ENCODE data around the gene CCDC196. TPM values are rescaled to one million over a fixed set of nuclear protein-coding genes. Genes with fewer than 3 reads are reported as not detected.
A peak's percentile ranks its signal among the peaks of the same experiment; 100 is the strongest.

The CCDC196 gene
- total and polyA plus RNA-seq, 12 donors, result not detected

- DNase-seq (no peak), ATAC-seq (no peak)
- Histone ChIP-seq H3K9me3 (peaks cover 0 to 29% (median 11%) of the 10 kb centered on the region in 11 donors), H3K36me3 (no peaks in the 10 kb centered on the region), H3K27ac (no peak overlapping the region), H3K27me3 (no peaks in the 10 kb centered on the region), H3K4me1 (peaks cover 0 to 9% (median 0%) of the 10 kb centered on the region in 9 donors), H3K4me3 (no peak overlapping the region)
- no peak for TF ChIP-seq CTCF (IDR thresholded peaks at IDR 0.05)
- intact Hi-C loops (cut with DNase I), result no loop called here
- 75 to 88% methylated on average over 2 of the region's 2 CpGs for WGBS, 2 donors
Observed at GRCh38 chr14:66473223-66473622, 12.9 kb upstream of the CCDC196 start.

GRCh38 chr14:66476964-66477363 is 9.2 kb upstream of the CCDC196 start:
- H3K27me3 ChIP-seq, result no peaks in the 10 kb centered on the region
- 3 to 10% methylated on average over 1 of the region's 1 CpG for WGBS, 2 donors
- no peaks in the 10 kb centered on the region for H3K9me3 ChIP-seq
- no peak for DNase-seq
- peaks cover 0 to 6% (median 0%) of the 10 kb centered on the region in 9 donors for H3K4me1 ChIP-seq
- H3K4me3 ChIP-seq, result no peak overlapping the region
- H3K36me3 ChIP-seq, result no peaks in the 10 kb centered on the region
- intact Hi-C loops (cut with DNase I), result no loop called here
- no peak for TF ChIP-seq CTCF (IDR thresholded peaks at IDR 0.05)
- ATAC-seq, result no peak
- H3K27ac ChIP-seq, result no peak overlapping the region

GRCh38 chr14:66477567-66477966 is 8.6 kb upstream of the CCDC196 start:
- ATAC-seq (no peak), DNase-seq (no peak)
- Histone ChIP-seq H3K27ac (no peak overlapping the region), H3K4me3 (no peak overlapping the region), H3K36me3 (no peaks in the 10 kb centered on the region), H3K4me1 (peaks cover 0 to 12% (median 3%) of the 10 kb centered on the region in 9 donors), H3K27me3 (no peaks in the 10 kb centered on the region), H3K9me3 (no peaks in the 10 kb centered on the region)
- intact Hi-C loops (cut with DNase I), result no loop called here
- TF ChIP-seq CTCF (IDR thresholded peaks at IDR 0.05), result no peak

- TF ChIP-seq CTCF (IDR thresholded peaks at IDR 0.05), result no peak
- H3K4me1 ChIP-seq, result peaks cover 0 to 25% (median 15%) of the 10 kb centered on the region in 9 donors
- no peaks in the 10 kb centered on the region for H3K9me3 ChIP-seq
- no peak for DNase-seq
- intact Hi-C loops (cut with DNase I), result loop anchor here in 1 of 10 donors (10.0 kb wide), 1 partner anchor 632 kb away; no protein-coding TSS in a partner anchor
- no peak overlapping the region for H3K4me3 ChIP-seq
- peak overlapping the region in 3 of 10 donors; percentile 32 to 61 (median 42) for H3K27ac ChIP-seq
- peak in 5 of 8 donors; percentile 24 to 78 (median 52) for ATAC-seq
- 13 to 14% methylated on average over 2 of the region's 2 CpGs for WGBS, 2 donors
- no peaks in the 10 kb centered on the region for H3K27me3 ChIP-seq
- H3K36me3 ChIP-seq, result no peaks in the 10 kb centered on the region
Observed at GRCh38 chr14:66482873-66483272, 3.3 kb upstream of the CCDC196 start.
